Inferior parietal cortex (tissue), 1 donor: ENCODE data around the gene BCL6B.
"Not testable (repeated sequence)": the region's sequence is repeated elsewhere in the genome, so short reads cannot be mapped to it uniquely, and the experiment has no call there.

Experiments used
- DNase-seq: peaks from one replicate; pipeline ENCODE4 v3.0.0-alpha.2; 2016; ENCODE audit errors: extremely low spot score

Gene BCL6B

GRCh38 chr17:7029096-7029495 is 6.2 kb downstream of the BCL6B start:
- DNase-seq, result no peak

GRCh38 chr17:7029659-7030058 is 6.8 kb downstream of the BCL6B start:
- no peak for DNase-seq

DNA sequence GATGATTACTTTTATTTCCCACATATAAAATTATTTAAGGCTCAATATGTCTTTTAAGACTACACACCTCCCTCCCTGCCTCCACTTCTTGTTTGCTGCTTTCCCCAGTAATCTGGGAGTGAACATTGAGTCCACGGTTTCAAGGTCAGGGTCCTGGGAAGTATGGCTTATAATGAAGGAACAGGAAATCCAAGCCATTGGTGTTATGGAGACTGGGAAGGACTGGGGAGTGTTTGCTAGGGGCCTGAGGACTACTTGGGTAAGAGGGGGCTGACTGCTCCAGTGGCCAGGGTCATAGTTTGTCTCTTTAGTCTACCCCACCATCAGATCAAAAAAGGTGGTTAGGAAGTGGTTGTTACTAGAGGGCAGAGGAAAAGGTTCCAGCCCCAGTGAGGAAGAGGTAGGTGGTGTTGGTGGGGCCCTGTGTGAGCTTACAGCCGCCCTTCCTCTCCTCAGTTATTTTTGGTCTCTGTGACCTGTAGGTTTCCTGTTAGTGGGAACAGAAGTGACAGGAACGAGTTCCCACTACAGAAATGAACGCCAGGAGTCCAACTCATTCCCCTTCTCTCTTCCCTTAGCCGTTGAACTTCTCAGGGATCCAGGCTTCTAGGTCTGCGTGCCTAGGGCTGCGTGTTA is 12.2 kb downstream of the BCL6B start:
- no peak for DNase-seq

DNA sequence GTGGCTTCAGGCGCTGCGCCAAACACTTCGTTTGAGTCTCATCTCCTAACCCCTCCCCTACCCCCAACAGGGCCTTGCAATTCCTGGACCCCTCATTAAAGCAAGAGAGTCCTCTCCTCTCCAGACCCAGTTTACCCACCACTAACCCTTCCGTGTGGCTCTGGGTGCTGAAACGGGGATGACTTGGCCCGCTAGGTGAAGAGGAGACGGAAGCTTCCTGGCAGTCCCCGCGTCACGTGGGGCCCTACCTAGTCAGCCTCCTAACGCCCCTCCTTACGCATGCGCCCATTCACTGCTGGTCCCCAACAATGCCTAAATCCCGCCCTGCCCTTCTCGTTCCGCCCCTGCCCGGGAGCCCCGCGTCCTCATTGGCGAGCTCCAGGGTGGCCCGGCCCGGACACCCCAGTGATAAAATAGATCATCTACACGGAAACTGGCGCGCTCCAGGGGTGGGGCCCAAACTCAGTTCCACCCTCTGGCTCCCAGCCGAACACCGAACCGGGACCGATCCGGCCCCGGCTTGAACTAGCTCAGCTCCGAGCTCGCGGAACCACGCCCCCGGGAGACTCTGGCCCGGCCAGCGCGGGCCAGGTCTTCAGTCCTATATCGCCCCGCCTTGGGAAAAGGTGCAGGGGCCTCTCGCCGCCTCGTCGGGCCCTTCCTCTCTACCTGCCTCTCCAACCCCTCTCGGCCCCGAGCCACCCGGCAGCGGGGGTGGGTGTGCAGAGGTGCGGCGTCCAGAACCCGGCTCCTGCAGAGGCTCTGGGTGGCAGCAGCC is 12.9 kb downstream of the BCL6B start, which contains the start of gene SLC16A13:
SLC16A13 (plus strand) TSS at position 425 of the 778 bp plus-strand sequence. CDS start 368 bp downstream, outside the sequence.
- peak; percentile 90 for DNase-seq

GRCh38 chr17:7038025-7038862 is 15.4 kb downstream of the BCL6B start:
- no peak for DNase-seq

DNA sequence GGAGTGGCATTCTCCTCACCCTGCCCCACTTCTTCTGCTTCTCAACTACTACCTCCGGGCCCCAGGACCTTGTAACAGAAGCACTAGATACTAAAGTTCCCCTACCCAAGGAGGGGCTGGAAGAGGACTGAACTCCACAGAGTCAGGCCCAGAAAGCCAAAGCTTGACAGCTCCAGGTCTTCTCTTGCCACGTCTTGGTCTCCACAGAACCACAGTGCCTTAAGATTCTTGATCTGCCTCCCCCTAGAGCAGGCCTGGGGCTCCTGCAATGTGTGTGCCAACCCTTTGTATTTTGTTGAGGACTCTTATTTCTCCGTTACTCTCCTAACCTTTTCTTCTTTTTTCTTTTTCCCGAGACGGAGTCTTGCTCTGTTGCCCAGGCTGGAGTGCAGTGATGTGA is 17.0 kb downstream of the BCL6B start:
- DNase-seq, result no peak

DNA sequence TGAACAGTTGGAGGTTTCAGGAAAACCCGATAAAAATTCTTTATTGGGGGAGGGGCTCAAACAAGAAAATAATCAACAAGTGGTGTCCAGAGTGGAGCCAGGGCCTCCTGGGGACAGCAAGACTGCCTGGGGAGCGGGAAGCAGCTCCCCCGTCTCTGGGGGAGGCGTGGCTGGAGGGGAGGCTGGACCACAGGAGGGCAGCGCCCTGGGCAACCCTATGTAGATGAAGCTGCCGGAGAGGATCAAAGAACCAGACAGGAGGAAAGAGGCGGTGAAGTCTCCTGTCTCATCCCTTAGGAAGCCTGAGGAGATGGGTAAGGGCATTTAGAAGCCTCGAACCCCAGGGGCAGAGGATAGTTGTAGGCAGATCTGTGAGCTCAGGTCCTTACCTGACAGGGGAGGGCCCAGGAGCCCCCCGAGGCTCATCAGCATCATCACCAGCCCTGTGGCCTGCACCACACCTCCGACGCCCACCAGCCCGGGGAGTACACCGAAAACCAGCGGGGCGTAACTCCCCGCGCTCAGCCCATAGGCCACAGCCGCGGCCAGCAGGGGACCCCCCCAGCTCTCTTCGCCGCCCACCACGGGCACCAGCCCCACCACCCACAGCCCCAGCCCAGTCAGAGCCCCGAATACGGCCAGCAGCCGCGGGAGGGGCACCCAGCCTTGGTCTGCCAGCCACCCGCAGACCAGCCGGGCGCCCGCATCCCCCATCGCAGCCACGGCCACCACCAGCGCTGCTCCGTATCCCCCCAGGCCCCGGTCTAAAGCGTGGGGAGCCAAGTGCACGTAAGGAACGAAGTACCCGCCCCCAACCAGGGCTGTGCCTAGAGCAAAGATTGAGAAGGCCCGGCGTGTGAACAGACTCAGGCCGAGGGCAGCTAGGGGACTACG is 19.0 kb downstream of the BCL6B start:
- DNase-seq, result no peak

DNA sequence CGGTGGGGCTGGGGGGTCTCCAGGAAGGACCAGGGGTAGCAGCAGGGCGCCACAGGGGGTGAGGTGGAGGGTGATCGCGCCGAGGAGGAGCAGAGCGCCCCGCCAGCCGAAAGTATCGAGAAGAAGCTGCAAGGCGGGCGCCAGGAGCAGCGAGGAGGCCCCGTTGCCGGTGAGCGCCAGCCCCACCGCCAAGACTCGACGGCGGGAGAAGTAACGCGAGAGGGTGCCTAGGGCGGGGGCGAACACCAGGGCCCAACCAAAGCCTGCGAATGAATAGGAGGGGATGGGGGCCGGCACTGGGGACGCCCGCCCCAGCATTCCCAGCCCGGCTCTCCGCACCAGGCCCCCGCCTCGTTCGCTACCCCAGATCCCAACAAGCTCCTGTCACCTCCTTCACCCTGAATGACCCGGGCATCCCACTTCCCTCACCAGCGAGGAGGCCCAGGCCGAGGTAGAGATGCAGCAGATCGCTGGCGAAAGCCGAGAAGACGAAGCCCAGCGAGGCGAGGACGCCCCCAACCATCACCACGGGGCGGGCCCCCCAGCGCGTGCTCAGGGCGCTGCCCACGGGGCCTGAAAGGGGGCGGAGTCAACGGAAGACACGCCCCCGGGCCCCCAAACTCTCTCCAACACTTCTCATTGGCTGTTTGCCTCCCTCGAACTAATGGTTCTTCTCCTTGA is 19.8 kb downstream of the BCL6B start:
- no peak for DNase-seq

DNA sequence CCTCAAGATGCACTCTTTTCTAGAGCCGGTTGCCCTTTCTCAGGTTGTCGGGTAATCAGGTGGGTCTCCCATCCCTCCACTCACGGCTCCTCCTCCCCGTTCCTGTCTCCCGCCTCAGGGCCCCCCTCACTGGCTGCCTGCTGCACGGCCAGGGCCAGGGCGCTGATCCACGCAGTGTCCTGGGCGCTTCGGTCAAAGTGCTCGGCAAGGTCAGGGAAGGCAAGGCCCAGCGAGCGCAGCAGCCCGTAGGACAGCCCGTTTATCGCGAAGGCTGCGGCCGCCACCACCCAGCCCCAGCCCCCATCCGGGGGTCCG is 20.3 kb downstream of the BCL6B start:
- DNase-seq, result no peak

DNA sequence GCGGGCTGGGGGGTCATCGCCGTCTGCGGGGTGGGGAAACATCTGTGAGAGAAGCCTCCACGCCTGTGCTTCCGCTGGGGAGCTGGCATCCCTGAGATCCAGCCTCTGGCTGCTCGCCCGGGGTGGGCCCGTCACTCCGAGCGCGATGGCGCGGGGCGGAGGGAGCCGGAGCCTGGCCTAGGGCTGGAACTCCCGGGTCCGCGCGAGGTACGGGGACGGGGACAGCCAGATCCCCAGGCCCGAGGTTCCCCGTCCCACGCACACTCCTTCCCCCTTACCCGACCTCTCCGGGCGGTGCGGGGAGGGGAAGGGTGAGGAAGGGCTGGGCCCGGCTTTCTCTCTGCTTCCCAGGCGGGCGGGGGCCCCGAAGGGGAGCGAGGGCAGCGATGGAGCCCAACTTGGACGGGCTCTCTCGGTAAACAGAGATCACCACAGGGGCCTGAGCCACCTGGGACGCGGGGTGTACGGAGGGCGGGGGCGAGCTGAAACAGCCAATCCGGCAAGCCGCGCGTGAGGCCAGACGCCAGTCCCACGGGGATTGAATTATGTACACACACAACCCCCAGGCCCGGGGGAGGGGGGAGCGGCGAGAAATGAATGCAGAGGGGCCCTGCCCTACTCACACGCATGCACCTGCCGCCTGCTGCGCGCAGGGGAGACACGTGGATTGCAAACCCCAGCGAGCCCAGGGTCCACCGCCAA is 20.8 kb downstream of the BCL6B start, which contains the start of gene SLC16A11:
SLC16A11 (minus strand) TSS at position 596 of the 702 bp plus-strand sequence; CDS start at position 17, 579 bp downstream.
- DNase-seq, result no peak

DNA sequence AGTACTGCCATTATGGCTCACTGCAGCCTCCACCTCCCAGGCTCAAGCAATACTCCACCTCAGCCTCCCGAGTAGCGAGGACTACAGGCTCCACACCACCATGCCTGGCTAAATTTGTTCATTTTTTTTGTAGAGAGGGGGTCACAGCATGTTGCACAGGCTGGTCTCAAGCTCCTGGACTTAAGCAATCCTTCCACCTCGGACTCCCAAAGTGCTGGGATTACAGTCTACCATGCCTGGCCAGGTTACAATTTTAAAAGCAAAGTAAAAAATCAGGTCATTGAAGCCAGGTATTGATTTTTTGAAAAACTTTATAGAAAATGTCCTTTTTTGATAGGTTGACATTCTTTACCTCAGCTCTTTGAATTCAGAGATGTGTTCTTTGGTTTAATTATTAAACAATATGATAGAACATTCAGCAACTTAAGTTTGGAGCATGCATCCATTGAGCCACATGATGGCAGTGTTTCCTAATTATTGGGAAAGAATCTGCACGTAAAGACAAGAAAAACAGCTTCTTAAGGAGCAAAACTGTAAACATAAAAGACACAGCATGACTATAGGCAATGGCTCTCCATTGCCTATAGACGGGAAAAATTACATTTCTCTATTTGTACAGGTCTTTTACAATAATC is 22.8 kb downstream of the BCL6B start:
- peak; percentile 87 for DNase-seq

GRCh38 chr17:7046127-7046724 is 23.4 kb downstream of the BCL6B start:
- peak; percentile 45 for DNase-seq

DNA sequence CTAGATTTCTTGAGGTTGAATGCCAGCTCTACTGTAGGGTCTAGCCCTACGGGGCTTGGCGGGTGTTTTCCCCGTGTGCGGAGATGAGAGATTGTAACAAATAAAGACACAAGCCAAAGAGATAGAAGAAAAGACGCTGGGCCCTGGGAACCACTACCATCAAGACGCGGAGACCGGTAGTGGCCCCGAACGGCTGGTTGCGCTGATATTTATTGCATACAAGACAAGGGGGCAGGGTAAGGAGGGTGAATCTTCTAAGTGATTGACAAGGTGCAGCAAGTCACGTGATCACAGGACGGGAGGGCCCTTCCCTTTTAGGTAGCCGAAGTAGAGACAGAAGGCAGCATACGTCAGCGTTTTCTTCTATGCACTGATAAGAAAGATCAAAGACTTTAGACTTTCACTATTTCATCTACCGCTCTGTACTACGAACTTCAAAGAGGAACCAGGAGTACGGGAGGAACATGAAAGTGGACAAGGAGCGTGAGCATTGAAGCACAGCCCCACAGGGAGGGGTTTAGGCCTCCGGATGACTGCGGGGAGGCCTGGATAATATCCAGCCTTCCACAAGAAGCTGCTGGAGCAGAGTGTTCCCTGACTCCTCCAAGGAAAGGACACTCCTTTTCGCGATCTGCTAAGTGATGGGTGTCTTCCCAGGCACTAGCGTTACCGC is 24.0 kb downstream of the BCL6B start:
- DNase-seq, result not testable (repeated sequence)

DNA sequence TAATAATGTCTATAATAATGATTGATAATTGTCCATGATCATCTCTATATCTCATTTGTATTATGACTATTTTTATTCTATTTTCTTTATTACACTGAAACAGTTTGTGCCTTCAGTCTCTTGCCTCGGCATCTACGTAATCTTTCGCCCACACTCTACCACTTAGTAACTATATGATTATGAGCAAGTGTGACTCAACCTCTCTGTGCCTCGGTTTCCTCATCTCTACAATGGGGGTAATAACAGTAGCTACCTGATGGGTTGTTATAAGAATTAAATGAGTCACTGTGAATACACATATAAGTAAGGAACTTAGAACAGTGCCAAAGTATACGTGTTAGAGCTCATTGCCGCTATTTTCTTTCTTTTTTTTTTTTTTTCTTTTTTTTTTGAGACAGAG is 24.7 kb downstream of the BCL6B start:
- no peak for DNase-seq

- DNase-seq, result no peak
These were observed 26.1 kb downstream of the BCL6B start for GRCh38 chr17:7048968-7049367.

- not testable (repeated sequence) for DNase-seq
These were observed 27.7 kb downstream of the BCL6B start for GRCh38 chr17:7050583-7050982.

DNA sequence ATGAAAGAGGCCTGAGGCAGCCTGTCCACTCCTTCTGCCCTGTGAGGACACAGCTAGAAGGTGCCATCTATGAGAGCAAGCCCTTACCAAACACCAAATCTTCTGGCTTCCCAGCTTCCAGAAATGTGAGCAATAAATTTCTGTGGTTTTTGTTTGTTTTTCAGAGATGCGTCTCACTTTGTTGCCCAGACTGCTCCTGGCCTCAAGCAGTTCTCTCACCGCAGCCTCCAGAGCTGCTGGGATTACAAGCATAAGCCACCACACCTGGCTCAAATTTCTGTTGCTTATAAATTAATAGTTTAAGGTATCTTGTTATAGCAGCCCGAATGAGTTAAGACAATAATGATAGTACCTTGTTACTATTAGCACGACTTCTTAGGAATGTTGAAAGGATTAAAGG is 33.5 kb downstream of the BCL6B start:
- DNase-seq, result no peak

DNA sequence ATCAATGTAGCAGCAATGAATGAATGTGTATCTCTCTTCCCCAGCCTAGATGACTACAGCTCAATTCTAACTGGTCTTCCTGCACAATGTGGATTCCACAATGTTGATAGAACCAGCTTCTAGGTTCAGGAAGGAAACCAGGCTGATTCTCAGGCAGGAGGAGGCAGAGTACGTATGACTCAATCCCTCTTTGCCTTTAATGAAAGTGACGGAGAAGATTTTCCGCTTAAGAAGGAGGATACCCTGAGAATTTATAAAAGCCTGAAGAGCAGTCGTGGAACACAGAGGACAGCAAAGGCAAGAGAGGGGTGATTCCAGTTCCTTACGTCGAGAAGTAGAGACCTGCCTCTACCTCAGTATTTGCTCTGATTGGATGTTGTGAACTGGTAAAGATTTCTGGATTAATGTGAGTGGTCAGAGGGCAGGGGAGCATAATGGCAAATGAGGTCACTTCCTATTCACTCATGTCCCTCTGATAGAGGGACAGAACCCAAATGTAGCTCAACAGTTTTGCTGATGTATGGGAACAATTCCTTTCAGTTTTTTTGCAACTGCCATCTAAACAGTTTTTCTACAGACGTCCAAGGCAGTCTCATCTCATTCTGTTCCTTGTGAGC is 36.1 kb downstream of the BCL6B start:
- no peak for DNase-seq
